ENCODE data around the gene EHD2.
"Not testable (repeated sequence)": the region's sequence is repeated elsewhere in the genome, so short reads cannot be mapped to it uniquely, and the experiment has no call there.

Gene EHD2

DNA sequence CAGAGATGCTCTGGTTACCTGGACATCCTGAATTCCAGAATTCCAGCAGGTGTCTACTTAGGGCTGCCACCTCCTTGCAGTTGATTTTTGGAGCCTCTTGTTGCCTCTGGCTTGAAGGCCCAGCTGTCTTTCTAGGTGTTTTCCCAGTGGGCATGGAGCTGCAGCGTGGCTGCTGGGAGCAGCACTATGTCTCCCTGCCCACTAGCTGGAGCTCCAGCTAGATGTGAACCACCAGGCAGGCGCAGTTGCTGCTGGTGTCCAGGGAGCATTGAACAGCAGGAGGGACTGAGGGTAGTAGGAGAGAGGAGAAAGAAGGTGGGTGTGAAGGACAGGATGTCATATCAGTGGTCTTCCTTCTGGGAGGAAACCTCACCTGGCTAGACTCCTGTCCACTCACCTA, 55.4 kb downstream of the EHD2 start:
- DNase-seq, result no peak
- H3K4me3 Mint-ChIP-seq, result no peak overlapping the region
- no peaks in the 10 kb centered on the region for H3K36me3 Mint-ChIP-seq (ENCODE audit: low read depth)
- TF ChIP-seq, protein P1, sequence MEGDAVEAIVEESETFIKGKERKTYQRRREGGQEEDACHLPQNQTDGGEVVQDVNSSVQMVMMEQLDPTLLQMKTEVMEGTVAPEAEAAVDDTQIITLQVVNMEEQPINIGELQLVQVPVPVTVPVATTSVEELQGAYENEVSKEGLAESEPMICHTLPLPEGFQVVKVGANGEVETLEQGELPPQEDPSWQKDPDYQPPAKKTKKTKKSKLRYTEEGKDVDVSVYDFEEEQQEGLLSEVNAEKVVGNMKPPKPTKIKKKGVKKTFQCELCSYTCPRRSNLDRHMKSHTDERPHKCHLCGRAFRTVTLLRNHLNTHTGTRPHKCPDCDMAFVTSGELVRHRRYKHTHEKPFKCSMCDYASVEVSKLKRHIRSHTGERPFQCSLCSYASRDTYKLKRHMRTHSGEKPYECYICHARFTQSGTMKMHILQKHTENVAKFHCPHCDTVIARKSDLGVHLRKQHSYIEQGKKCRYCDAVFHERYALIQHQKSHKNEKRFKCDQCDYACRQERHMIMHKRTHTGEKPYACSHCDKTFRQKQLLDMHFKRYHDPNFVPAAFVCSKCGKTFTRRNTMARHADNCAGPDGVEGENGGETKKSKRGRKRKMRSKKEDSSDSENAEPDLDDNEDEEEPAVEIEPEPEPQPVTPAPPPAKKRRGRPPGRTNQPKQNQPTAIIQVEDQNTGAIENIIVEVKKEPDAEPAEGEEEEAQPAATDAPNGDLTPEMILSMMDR (IDR thresholded peaks at IDR 0.05), result no peak
- H3K4me1 Mint-ChIP-seq, result peaks cover 16% of the 10 kb centered on the region
- H3K9me3 Mint-ChIP-seq, result no peaks in the 10 kb centered on the region
- peaks cover 27% of the 10 kb centered on the region for H3K27me3 Mint-ChIP-seq (ENCODE audit: low read depth, poor library complexity)
- no peak overlapping the region for H3K27ac Mint-ChIP-seq

DNA sequence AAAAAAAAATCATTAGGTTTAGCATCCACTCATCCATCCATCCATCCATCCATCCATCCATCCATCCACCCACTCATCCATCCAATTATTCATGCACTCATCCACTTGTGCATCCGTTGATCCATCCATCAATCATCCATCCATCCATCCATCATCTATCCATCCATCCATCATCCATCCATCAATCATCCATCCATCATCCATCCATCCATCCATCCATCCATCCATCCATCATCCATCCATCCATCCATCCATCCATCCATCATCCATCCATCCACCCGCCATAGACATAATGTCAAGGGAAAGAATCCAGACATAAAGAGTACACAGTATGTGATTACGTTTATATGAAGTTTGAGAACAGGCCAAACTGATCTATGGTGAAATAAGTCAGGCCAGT, 56.3 kb downstream of the EHD2 start:
- Mint-ChIP-seq H3K9me3 (no peaks in the 10 kb centered on the region), H3K36me3 (ENCODE audit: low read depth) (no peaks in the 10 kb centered on the region), H3K27me3 (ENCODE audit: low read depth, poor library complexity) (peaks cover 27% of the 10 kb centered on the region), H3K27ac (no peak overlapping the region), H3K4me1 (peaks cover 23% of the 10 kb centered on the region), H3K4me3 (no peak overlapping the region)
- DNase-seq, result no peak
- TF ChIP-seq, protein P1 (IDR thresholded peaks at IDR 0.05), result no peak

DNA sequence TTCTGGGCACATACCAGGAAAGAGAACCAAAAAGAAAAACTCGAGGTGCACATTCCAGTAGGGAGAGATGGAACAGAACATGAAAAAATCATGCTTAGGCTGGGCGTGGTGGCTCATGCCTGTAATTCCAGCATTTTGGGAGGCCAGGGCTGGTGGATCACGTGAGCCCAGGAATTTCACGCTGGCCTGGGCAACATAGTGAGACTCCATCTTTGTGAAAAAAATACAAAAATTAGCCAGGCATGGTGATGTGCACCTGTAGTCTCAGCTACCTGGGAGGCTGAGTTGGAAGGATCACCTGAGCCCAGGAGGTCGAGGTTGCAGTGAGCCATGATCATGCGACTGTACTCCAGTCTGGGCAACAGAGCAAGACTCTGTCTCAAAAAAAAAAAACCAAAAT, 58.1 kb downstream of the EHD2 start:
- Mint-ChIP-seq H3K4me1 (peaks cover 15% of the 10 kb centered on the region), H3K27me3 (ENCODE audit: low read depth, poor library complexity) (peaks cover 27% of the 10 kb centered on the region)
- H3K4me3 Mint-ChIP-seq; DNase-seq; H3K9me3 Mint-ChIP-seq; H3K27ac Mint-ChIP-seq; H3K36me3 Mint-ChIP-seq (ENCODE audit: low read depth): not testable (repeated sequence)

- no peak for DNase-seq
Measured at GRCh38 chr19:47776568-47776967, 63.3 kb downstream of the EHD2 start.

DNA sequence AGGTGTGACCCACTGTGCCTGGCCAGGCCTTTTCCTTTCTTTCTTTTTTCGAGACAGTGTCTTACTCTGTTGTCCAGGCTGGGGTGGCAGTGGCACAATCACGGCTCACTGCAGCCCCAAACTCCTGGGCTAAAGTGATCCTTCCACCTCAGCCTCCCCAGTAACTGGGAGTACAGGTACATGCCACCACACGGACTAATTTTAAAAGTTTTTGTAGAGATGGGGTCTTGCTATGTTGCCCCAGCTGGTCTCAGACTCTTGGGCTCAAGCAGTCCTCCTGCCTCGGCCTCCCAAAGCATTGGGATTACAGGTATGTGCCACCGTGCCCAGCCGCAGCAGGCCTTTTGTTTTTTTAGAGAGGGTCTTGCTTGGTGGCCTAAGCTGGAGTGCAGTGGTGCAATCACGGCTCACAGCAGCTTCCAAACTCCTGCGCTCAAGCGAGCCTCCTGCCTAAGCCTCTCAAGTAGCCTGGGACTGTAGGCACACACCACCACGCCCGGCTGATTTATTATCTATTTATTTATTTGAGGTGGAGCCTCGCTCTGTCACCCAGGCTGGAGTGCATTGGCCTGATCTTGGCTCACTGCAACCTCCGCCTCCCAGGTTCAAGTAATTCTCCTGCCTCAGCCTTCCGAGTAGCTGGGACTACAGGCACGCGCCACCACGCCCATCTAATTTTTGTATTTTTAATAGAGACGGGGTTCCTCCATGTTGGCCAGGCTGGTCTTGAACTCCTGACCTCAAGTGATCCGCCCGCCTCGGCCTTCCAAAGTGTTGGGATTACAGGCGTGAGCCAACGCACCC, 64.2 kb downstream of the EHD2 start:
- H3K36me3 Mint-ChIP-seq (ENCODE audit: low read depth), result peaks cover 17% of the 10 kb centered on the region
- not testable (repeated sequence) for DNase-seq

More at GRCh38 chr19:47776568-47776967, 63.3 kb downstream of the EHD2 start:
- H3K27ac Mint-ChIP-seq, result no peak overlapping the region
- H3K4me1 Mint-ChIP-seq, result peaks cover 33% of the 10 kb centered on the region
- H3K27me3 Mint-ChIP-seq (ENCODE audit: low read depth, poor library complexity), result peaks cover 6% of the 10 kb centered on the region
- no peaks in the 10 kb centered on the region for H3K9me3 Mint-ChIP-seq
- TF ChIP-seq, protein P1 (IDR thresholded peaks at IDR 0.05), result no peak
- no peak overlapping the region for H3K4me3 Mint-ChIP-seq
- peaks cover 8% of the 10 kb centered on the region for H3K36me3 Mint-ChIP-seq (ENCODE audit: low read depth)

GRCh38 chr19:47778049-47778953, 65.1 kb downstream of the EHD2 start, which contains the start of gene SELENOW:
TSS of gene SELENOW (plus strand) at chr19:47778703. CDS start at chr19:47778786, 83 bp downstream.
- DNase-seq, result peak; percentile 88
- TF ChIP-seq, protein P1 (IDR thresholded peaks at IDR 0.05), result no peak
- H3K4me1 Mint-ChIP-seq, result peaks cover 33% of the 10 kb centered on the region

More for the DNA sequence above, 64.2 kb downstream of the EHD2 start:
- H3K27ac Mint-ChIP-seq, result peak overlapping the region; percentile 98
- H3K4me1 Mint-ChIP-seq, result peaks cover 33% of the 10 kb centered on the region
- H3K27me3 Mint-ChIP-seq (ENCODE audit: low read depth, poor library complexity); H3K9me3 Mint-ChIP-seq: not testable (repeated sequence)
- H3K4me3 Mint-ChIP-seq, result peak overlapping the region; percentile 87

More at GRCh38 chr19:47778049-47778953, 65.1 kb downstream of the EHD2 start, which contains the start of gene SELENOW:
- Mint-ChIP-seq H3K27ac (peak within 1 kb of the TSS; percentile 98), H3K27me3 (ENCODE audit: low read depth, poor library complexity) (peaks cover 3% of the 10 kb centered on the region), H3K36me3 (ENCODE audit: low read depth) (peaks cover 21% of the 10 kb centered on the region), H3K4me3 (peak within 1 kb of the TSS; percentile 87), H3K9me3 (no peaks in the 10 kb centered on the region)
